MM.1S (cell line): Measurements from ENCODE around the gene S100A16.

Source experiments
- EZH2 ChIP-seq: fragments of 300-600 bp; sonication (generic); optimal IDR thresholded peaks from 2 replicates; pipeline ENCODE3; 2017; ENCODE audit warnings: low read depth, mild to moderate bottlenecking, antibody characterized with exemption, low read length, mixed read lengths
- EZH2phosphoT487 ChIP-seq: fragments of 300-600 bp; sonication (generic); IDR thresholded peaks from 2 replicates; pipeline ENCODE4 v1.6.1; 2018; ENCODE audit warnings: antibody characterized with exemption, low read length
- TF ChIP-seq, protein P1 (sequence below): fragments of 300-600 bp; sonication (generic); IDR thresholded peaks from 2 replicates; pipeline ENCODE4 v1.5.1; 2016; ENCODE audit warnings: antibody characterized with exemption, low read length, mixed read lengths

DNA sequence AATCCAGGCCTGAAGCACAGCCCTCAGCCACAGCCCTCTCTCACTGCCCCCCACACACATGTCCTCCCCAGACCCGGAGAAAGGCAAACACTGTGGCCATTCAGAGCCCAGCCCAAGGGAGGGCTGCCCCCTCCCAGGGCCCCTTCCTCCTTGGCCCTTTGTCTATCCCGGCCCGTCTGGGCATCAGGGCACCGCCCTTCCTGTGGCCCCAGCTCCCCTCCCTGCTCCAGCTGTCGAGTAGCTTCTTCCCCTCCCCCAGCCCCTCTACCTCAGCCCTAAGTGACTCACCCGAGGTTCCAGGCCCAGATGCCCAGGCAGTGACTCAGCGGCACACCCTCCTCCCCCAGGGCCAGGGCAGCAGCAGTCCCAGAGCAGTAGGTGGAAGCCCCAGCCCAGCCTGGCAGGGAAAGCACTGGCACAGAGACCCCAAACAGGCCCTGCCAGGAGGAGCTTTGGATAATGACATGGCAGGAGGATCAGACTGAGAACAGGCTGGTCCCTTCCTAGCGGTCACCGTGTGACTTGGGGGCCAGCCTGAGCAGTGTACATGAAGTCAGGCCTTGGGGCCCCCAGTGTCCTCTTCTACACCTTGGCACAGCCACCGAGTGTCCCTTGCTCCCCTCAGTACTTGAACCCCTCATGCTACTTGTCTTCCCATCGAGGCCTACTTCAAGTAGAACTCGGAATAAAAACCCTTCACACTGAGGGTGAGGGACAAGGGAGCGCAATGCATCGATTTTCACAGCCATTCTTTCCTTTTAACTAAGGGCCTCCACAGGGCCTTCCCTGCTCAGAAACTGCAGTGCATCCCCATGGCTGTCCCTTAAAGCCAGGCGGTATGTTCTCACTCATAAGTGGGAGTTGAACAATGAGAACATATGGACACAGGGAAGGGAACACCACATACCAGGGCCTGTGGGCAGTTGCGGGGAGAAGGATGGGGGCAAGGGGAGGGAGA, 46.2 kb downstream of the S100A16 start:
- TF ChIP-seq, protein P1, sequence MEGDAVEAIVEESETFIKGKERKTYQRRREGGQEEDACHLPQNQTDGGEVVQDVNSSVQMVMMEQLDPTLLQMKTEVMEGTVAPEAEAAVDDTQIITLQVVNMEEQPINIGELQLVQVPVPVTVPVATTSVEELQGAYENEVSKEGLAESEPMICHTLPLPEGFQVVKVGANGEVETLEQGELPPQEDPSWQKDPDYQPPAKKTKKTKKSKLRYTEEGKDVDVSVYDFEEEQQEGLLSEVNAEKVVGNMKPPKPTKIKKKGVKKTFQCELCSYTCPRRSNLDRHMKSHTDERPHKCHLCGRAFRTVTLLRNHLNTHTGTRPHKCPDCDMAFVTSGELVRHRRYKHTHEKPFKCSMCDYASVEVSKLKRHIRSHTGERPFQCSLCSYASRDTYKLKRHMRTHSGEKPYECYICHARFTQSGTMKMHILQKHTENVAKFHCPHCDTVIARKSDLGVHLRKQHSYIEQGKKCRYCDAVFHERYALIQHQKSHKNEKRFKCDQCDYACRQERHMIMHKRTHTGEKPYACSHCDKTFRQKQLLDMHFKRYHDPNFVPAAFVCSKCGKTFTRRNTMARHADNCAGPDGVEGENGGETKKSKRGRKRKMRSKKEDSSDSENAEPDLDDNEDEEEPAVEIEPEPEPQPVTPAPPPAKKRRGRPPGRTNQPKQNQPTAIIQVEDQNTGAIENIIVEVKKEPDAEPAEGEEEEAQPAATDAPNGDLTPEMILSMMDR, result no peak
- TF ChIP-seq EZH2 (no peak), EZH2phosphoT487 (no peak)
